Activated CD4-positive, alpha-beta T cell treated with anti-CD3 and anti-CD28 coated beads, Interleukin-2, amount 50 U/mL, for 24 hours (primary cell): ENCODE data around the gene SASH1.
"Not testable (repeated sequence)": the region's sequence is repeated elsewhere in the genome, so short reads cannot be mapped to it uniquely, and the experiment has no call there.

Experiments
- DNase-seq, 2 donors: peaks; one replicate each; pipeline ENCODE4 v3.0.0-alpha.2; 2020; ENCODE audit warnings: low read depth in 1 of 2, low spot score in 1 of 2

SASH1 gene

GRCh38 chr6:148328876-148329555 lies 13.6 kb upstream of the SASH1 start:
- DNase-seq: no peak

GRCh38 chr6:148329596-148330381 lies 12.8 kb upstream of the SASH1 start:
- no peak for DNase-seq

- no peak for DNase-seq
Measured at GRCh38 chr6:148332088-148332487, 10.6 kb upstream of the SASH1 start.

GRCh38 chr6:148336901-148337300 lies 5.7 kb upstream of the SASH1 start:
- DNase-seq: no peak

GRCh38 chr6:148339766-148340165 lies 2.9 kb upstream of the SASH1 start:
- no peak for DNase-seq

GRCh38 chr6:148340586-148341297 lies 1.9 kb upstream of the SASH1 start:
- no peak for DNase-seq

GRCh38 chr6:148342100-148342349 lies 613 bp upstream of the SASH1 start:
- DNase-seq: no peak

GRCh38 chr6:148343047-148343782 lies 577 bp downstream of the SASH1 start:
- no peak for DNase-seq

- DNase-seq: no peak
Measured at GRCh38 chr6:148345176-148345575, 2.5 kb downstream of the SASH1 start.

- DNase-seq: no peak
Measured at GRCh38 chr6:148345578-148345977, 2.9 kb downstream of the SASH1 start.

- DNase-seq: no peak
Measured at GRCh38 chr6:148346681-148347440, 4.2 kb downstream of the SASH1 start.

GRCh38 chr6:148347441-148348054 lies 4.9 kb downstream of the SASH1 start:
- DNase-seq: no peak

GRCh38 chr6:148348335-148348734 lies 5.7 kb downstream of the SASH1 start:
- DNase-seq: no peak

GRCh38 chr6:148348778-148349177 lies 6.1 kb downstream of the SASH1 start:
- DNase-seq: no peak

- DNase-seq: no peak
Measured at GRCh38 chr6:148349466-148349865, 6.8 kb downstream of the SASH1 start.

- DNase-seq: no peak
Measured at GRCh38 chr6:148351309-148351708, 8.7 kb downstream of the SASH1 start.

- DNase-seq: not testable (repeated sequence)
Measured at GRCh38 chr6:148352421-148352820, 9.8 kb downstream of the SASH1 start.

GRCh38 chr6:148358196-148358785 lies 15.7 kb downstream of the SASH1 start:
- no peak for DNase-seq

- DNase-seq: no peak
Measured at GRCh38 chr6:148359228-148359627, 16.6 kb downstream of the SASH1 start.
